ENCODE data around the gene TBX3.

Gene TBX3

GRCh38 chr12:114657597-114657920 is 26.4 kb downstream of the TBX3 start:
- Mint-ChIP-seq H3K27ac (no peak overlapping the region), H3K4me3 (no peak overlapping the region), H3K27me3 (ENCODE audit: low read depth) (peaks cover 11% of the 10 kb centered on the region), H3K9me3 (no peaks in the 10 kb centered on the region), H3K36me3 (ENCODE audit: low read depth) (no peaks in the 10 kb centered on the region), H3K4me1 (ENCODE audit: low read depth) (no peaks in the 10 kb centered on the region)

GRCh38 chr12:114656906-114657596 is 26.9 kb downstream of the TBX3 start:
- H3K4me3 Mint-ChIP-seq, result no peak overlapping the region
- no peaks in the 10 kb centered on the region for H3K9me3 Mint-ChIP-seq
- H3K27ac Mint-ChIP-seq, result no peak overlapping the region
- no peaks in the 10 kb centered on the region for H3K4me1 Mint-ChIP-seq (ENCODE audit: low read depth)
- H3K36me3 Mint-ChIP-seq (ENCODE audit: low read depth), result no peaks in the 10 kb centered on the region
- H3K27me3 Mint-ChIP-seq (ENCODE audit: low read depth), result peaks cover 8% of the 10 kb centered on the region

GRCh38 chr12:114655934-114656749 is 27.8 kb downstream of the TBX3 start:
- H3K27me3 Mint-ChIP-seq (ENCODE audit: low read depth), result peaks cover 8% of the 10 kb centered on the region
- no peak overlapping the region for H3K27ac Mint-ChIP-seq
- H3K4me3 Mint-ChIP-seq, result no peak overlapping the region

GRCh38 chr12:114649585-114649984 is 34.4 kb downstream of the TBX3 start:
- H3K9me3 Mint-ChIP-seq, result no peaks in the 10 kb centered on the region
- no peaks in the 10 kb centered on the region for H3K36me3 Mint-ChIP-seq (ENCODE audit: low read depth)
- no peaks in the 10 kb centered on the region for H3K27me3 Mint-ChIP-seq (ENCODE audit: low read depth)
- H3K4me1 Mint-ChIP-seq (ENCODE audit: low read depth), result no peaks in the 10 kb centered on the region
- no peak overlapping the region for H3K27ac Mint-ChIP-seq
- no peak overlapping the region for H3K4me3 Mint-ChIP-seq

More at GRCh38 chr12:114655934-114656749, 27.8 kb downstream of the TBX3 start:
- H3K9me3 Mint-ChIP-seq, result no peaks in the 10 kb centered on the region
- H3K36me3 Mint-ChIP-seq (ENCODE audit: low read depth), result no peaks in the 10 kb centered on the region
- no peaks in the 10 kb centered on the region for H3K4me1 Mint-ChIP-seq (ENCODE audit: low read depth)

- Mint-ChIP-seq H3K36me3 (ENCODE audit: low read depth) (no peaks in the 10 kb centered on the region), H3K9me3 (no peaks in the 10 kb centered on the region), H3K4me3 (no peak overlapping the region), H3K27me3 (ENCODE audit: low read depth) (no peaks in the 10 kb centered on the region), H3K27ac (no peak overlapping the region), H3K4me1 (ENCODE audit: low read depth) (no peaks in the 10 kb centered on the region)
Observed at GRCh38 chr12:114648711-114649110, 35.3 kb downstream of the TBX3 start.

- H3K27me3 Mint-ChIP-seq (ENCODE audit: low read depth), result no peaks in the 10 kb centered on the region
- H3K9me3 Mint-ChIP-seq, result no peaks in the 10 kb centered on the region
- H3K4me3 Mint-ChIP-seq, result no peak overlapping the region
- H3K27ac Mint-ChIP-seq, result no peak overlapping the region
- no peaks in the 10 kb centered on the region for H3K36me3 Mint-ChIP-seq (ENCODE audit: low read depth)
- no peaks in the 10 kb centered on the region for H3K4me1 Mint-ChIP-seq (ENCODE audit: low read depth)
Observed at GRCh38 chr12:114638790-114639435, 45.1 kb downstream of the TBX3 start.

- Mint-ChIP-seq H3K27me3 (ENCODE audit: low read depth) (no peaks in the 10 kb centered on the region), H3K4me3 (no peak overlapping the region), H3K36me3 (ENCODE audit: low read depth) (no peaks in the 10 kb centered on the region), H3K4me1 (ENCODE audit: low read depth) (no peaks in the 10 kb centered on the region), H3K9me3 (no peaks in the 10 kb centered on the region), H3K27ac (no peak overlapping the region)
Observed at GRCh38 chr12:114636723-114637480, 47.1 kb downstream of the TBX3 start.

- Mint-ChIP-seq H3K4me3 (no peak overlapping the region), H3K27ac (no peak overlapping the region), H3K27me3 (ENCODE audit: low read depth) (no peaks in the 10 kb centered on the region), H3K36me3 (ENCODE audit: low read depth) (no peaks in the 10 kb centered on the region), H3K9me3 (no peaks in the 10 kb centered on the region), H3K4me1 (ENCODE audit: low read depth) (no peaks in the 10 kb centered on the region)
Observed at GRCh38 chr12:114631242-114631641, 52.7 kb downstream of the TBX3 start.

GRCh38 chr12:114628199-114628598 is 55.8 kb downstream of the TBX3 start:
- Mint-ChIP-seq H3K27ac (no peak overlapping the region), H3K36me3 (ENCODE audit: low read depth) (no peaks in the 10 kb centered on the region), H3K4me3 (no peak overlapping the region), H3K27me3 (ENCODE audit: low read depth) (no peaks in the 10 kb centered on the region), H3K9me3 (no peaks in the 10 kb centered on the region), H3K4me1 (ENCODE audit: low read depth) (no peaks in the 10 kb centered on the region)

GRCh38 chr12:114627393-114627792 is 56.6 kb downstream of the TBX3 start:
- H3K27ac Mint-ChIP-seq, result no peak overlapping the region
- H3K4me3 Mint-ChIP-seq, result no peak overlapping the region
- no peaks in the 10 kb centered on the region for H3K36me3 Mint-ChIP-seq (ENCODE audit: low read depth)
- H3K4me1 Mint-ChIP-seq (ENCODE audit: low read depth), result no peaks in the 10 kb centered on the region
- H3K27me3 Mint-ChIP-seq (ENCODE audit: low read depth), result no peaks in the 10 kb centered on the region
- no peaks in the 10 kb centered on the region for H3K9me3 Mint-ChIP-seq

- Mint-ChIP-seq H3K36me3 (ENCODE audit: low read depth) (no peaks in the 10 kb centered on the region), H3K27me3 (ENCODE audit: low read depth) (no peaks in the 10 kb centered on the region), H3K4me1 (ENCODE audit: low read depth) (no peaks in the 10 kb centered on the region)
Observed at GRCh38 chr12:114625294-114625851, 58.6 kb downstream of the TBX3 start.

GRCh38 chr12:114623737-114624136 is 60.2 kb downstream of the TBX3 start:
- Mint-ChIP-seq H3K4me1 (ENCODE audit: low read depth) (no peaks in the 10 kb centered on the region), H3K9me3 (no peaks in the 10 kb centered on the region), H3K27ac (no peak overlapping the region), H3K36me3 (ENCODE audit: low read depth) (no peaks in the 10 kb centered on the region), H3K4me3 (no peak overlapping the region), H3K27me3 (ENCODE audit: low read depth) (no peaks in the 10 kb centered on the region)

More at GRCh38 chr12:114625294-114625851, 58.6 kb downstream of the TBX3 start:
- Mint-ChIP-seq H3K27ac (no peak overlapping the region), H3K4me3 (no peak overlapping the region), H3K9me3 (no peaks in the 10 kb centered on the region)
